Osteocyte (in vitro differentiated cells): ENCODE results near the gene CLECL1. TPM values are rescaled to one million over a fixed set of nuclear protein-coding genes. Genes with fewer than 3 reads are reported as not detected.
"Not testable (repeated sequence)": the region's sequence is repeated elsewhere in the genome, so short reads cannot be mapped to it uniquely, and the experiment has no call there.

Source experiments
- DNase-seq: peaks from one replicate; pipeline ENCODE4 v3.0.0; 2021; ENCODE audit warnings: mixed read lengths; ENCODE audit not compliant: unreplicated experiment; ENCODE audit errors: extremely low spot score
- H3K27ac Mint-ChIP-seq: one replicate; pipeline ENCODE4 v1.8.0; 2021; ENCODE audit warnings: mild to moderate bottlenecking, mixed read lengths; ENCODE audit not compliant: unreplicated experiment
- H3K27me3 Mint-ChIP-seq: one replicate; pipeline ENCODE4 v1.8.0; 2021; ENCODE audit warnings: mixed read lengths; ENCODE audit not compliant: unreplicated experiment
- H3K36me3 Mint-ChIP-seq: one replicate; pipeline ENCODE4 v1.8.0; 2021; ENCODE audit warnings: mixed read lengths; ENCODE audit not compliant: unreplicated experiment
- H3K4me1 Mint-ChIP-seq: one replicate; pipeline ENCODE4 v1.8.0; 2021; ENCODE audit warnings: mixed read lengths; ENCODE audit not compliant: unreplicated experiment
- H3K4me3 Mint-ChIP-seq: one replicate; pipeline ENCODE4 v1.8.0; 2021; ENCODE audit warnings: mild to moderate bottlenecking, moderate library complexity, mixed read lengths; ENCODE audit not compliant: unreplicated experiment
- H3K9me3 Mint-ChIP-seq: one replicate; pipeline ENCODE4 v1.8.0; 2021; ENCODE audit warnings: mixed read lengths; ENCODE audit not compliant: unreplicated experiment
- total RNA-seq: library from RNA; stranded (reverse); gene quantifications from 2 replicates; pipeline ENCODE4 v1.2.1, GENCODE V29; 2021
- TF ChIP-seq, protein P1 (sequence below): fragments of 200-600 bp; sonication (generic); IDR thresholded peaks from 2 replicates; pipeline ENCODE4 v1.5.0; 2021; ENCODE audit warnings: antibody characterized with exemption, mild to moderate bottlenecking, moderate library complexity

CLECL1 gene
- total RNA-seq, 1 donor from 2014 or later, result not detected

DNA sequence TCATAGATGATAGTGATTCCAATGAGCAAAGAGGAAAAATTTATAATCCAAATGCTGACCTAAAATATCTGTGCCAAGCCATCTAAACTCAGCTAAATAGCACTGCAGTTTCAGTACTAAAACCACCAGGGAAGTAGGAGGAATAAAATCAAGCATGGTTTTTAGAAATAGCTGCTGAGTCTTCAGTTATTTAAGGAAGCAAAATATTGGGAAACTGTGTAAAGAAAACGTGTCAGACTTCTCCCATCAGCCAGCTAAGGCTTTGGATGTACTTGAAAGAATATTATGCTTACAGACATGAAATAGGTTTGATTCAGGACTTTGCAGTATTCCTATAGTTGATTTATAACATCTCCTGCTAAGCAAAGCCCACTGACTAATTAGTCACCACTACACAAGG is 38.7 kb downstream of the CLECL1 start:
- Mint-ChIP-seq H3K4me1 (no peaks in the 10 kb centered on the region), H3K36me3 (peaks cover 48% of the 10 kb centered on the region), H3K27me3 (no peaks in the 10 kb centered on the region), H3K27ac (no peak overlapping the region), H3K9me3 (peaks cover 29% of the 10 kb centered on the region), H3K4me3 (no peak overlapping the region)
- no peak for DNase-seq
- TF ChIP-seq, protein P1, sequence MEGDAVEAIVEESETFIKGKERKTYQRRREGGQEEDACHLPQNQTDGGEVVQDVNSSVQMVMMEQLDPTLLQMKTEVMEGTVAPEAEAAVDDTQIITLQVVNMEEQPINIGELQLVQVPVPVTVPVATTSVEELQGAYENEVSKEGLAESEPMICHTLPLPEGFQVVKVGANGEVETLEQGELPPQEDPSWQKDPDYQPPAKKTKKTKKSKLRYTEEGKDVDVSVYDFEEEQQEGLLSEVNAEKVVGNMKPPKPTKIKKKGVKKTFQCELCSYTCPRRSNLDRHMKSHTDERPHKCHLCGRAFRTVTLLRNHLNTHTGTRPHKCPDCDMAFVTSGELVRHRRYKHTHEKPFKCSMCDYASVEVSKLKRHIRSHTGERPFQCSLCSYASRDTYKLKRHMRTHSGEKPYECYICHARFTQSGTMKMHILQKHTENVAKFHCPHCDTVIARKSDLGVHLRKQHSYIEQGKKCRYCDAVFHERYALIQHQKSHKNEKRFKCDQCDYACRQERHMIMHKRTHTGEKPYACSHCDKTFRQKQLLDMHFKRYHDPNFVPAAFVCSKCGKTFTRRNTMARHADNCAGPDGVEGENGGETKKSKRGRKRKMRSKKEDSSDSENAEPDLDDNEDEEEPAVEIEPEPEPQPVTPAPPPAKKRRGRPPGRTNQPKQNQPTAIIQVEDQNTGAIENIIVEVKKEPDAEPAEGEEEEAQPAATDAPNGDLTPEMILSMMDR, result no peak

DNA sequence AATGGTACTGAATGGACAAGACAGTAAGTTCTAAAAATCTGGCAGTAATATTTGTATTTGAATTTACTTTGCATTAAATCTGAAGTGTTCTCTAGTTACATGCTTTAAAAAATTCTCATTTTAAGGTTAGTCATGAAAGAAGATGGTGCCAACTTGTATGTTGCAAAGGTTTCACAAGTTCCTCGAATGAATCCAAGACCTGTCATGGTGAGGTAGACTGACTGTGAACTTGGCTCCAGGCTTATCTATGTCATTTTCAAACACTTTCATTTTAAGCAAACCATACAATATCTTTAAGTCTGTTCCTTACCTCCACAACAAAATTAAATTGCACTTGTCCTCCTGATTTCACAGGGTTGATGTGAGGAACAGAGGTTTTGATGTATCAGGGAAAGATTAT is 40.0 kb downstream of the CLECL1 start:
- H3K36me3 Mint-ChIP-seq, result peaks cover 56% of the 10 kb centered on the region
- DNase-seq, result no peak
- no peak overlapping the region for H3K4me3 Mint-ChIP-seq
- H3K27me3 Mint-ChIP-seq, result no peaks in the 10 kb centered on the region
- no peak overlapping the region for H3K27ac Mint-ChIP-seq
- H3K9me3 Mint-ChIP-seq, result peaks cover 20% of the 10 kb centered on the region
- no peaks in the 10 kb centered on the region for H3K4me1 Mint-ChIP-seq
- TF ChIP-seq, protein P1, result no peak

DNA sequence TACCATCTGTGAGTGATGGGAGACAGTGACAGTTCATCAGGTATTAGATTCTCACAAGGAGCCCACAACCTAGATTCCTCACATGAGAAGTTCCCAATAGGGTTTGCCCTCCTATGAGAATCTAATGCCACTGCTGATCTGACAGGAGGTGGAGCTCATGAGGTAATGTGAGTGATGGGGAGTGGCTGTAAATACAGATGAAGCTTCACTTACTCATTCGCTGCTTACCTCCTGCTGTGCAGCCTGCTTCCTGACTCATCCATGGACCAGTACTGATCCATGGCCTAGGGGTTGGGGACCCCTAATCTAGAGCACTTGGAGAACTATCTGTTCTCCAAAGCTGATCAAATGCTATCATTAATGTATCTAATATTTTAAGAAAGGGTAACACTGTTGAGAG is 45.7 kb downstream of the CLECL1 start:
- Mint-ChIP-seq H3K27me3 (no peaks in the 10 kb centered on the region), H3K4me3 (no peak overlapping the region), H3K9me3 (peaks cover 20% of the 10 kb centered on the region), H3K4me1 (no peaks in the 10 kb centered on the region), H3K36me3 (peaks cover 50% of the 10 kb centered on the region), H3K27ac (no peak overlapping the region)
- TF ChIP-seq, protein P1, result no peak
- DNase-seq, result no peak

DNA sequence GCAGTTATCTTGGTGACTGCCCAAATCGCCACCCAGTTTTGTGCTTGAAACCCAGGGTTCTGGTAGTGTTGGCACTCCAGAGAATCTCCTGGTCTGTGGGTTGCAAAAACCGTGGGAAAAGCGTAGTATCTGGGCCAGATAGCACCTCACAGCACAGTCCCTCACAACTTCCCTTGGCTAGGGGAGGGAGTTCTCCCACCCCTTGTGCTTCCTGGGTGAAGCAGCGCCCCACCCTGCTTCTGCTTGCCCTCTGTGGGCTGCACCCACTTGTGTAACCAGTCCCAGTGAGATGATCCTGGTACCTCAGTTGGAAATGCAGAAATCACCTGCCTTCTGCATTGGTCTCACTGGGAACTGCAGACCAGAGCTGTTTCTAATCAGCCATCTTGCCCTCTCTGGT is 47.0 kb downstream of the CLECL1 start:
- H3K4me1 Mint-ChIP-seq, result no peaks in the 10 kb centered on the region
- no peak overlapping the region for H3K27ac Mint-ChIP-seq
- peaks cover 20% of the 10 kb centered on the region for H3K9me3 Mint-ChIP-seq
- peaks cover 52% of the 10 kb centered on the region for H3K36me3 Mint-ChIP-seq
- no peaks in the 10 kb centered on the region for H3K27me3 Mint-ChIP-seq
- TF ChIP-seq, protein P1, result no peak
- no peak overlapping the region for H3K4me3 Mint-ChIP-seq
- no peak for DNase-seq

DNA sequence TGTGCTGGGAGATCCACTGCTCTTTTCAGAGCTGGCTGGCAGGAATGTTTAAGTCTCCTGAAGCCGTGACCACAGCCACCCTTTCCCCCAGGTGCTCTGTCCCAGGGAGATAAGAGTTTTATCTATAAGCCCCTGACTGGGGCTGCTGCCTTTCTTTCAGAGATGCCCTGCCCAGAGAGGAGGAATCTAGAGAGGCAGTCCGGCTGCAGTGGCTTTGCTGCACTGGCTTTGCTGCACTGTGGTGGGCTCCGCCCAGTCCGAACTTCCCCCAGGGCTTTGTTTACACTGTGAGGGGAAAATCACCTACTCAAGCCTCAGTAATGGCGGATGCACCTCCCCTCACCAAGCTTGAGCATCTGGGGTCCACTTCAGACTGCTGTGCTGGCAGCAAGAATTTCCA is 47.5 kb downstream of the CLECL1 start:
- H3K4me1 Mint-ChIP-seq, H3K4me3 Mint-ChIP-seq, DNase-seq, H3K27ac Mint-ChIP-seq, H3K27me3 Mint-ChIP-seq: not testable (repeated sequence)
- Mint-ChIP-seq H3K9me3 (peaks cover 20% of the 10 kb centered on the region), H3K36me3 (peaks cover 53% of the 10 kb centered on the region)

DNA sequence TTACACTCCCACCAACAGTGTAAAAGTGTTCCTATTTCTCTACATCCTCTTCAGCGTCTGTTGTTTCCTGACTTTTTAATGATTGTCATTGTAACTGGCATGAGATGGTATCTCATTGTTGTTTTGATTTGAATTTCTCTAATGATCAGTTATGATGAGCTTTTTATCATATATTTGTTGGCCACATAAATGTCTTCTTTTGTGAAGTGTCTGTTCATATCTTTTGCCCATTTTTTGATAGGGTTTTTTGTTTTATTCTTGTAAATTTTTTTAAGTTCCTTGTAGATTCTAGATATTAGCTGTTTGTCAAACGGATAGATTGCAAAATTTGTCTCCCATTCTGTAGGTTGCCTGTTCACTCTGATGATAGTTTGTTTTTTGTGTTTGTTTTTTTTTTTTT is 49.9 kb downstream of the CLECL1 start:
- Mint-ChIP-seq H3K9me3 (peaks cover 14% of the 10 kb centered on the region), H3K36me3 (peaks cover 42% of the 10 kb centered on the region)
- not testable (repeated sequence) for H3K27me3 Mint-ChIP-seq, H3K4me1 Mint-ChIP-seq, H3K27ac Mint-ChIP-seq, H3K4me3 Mint-ChIP-seq, DNase-seq

DNA sequence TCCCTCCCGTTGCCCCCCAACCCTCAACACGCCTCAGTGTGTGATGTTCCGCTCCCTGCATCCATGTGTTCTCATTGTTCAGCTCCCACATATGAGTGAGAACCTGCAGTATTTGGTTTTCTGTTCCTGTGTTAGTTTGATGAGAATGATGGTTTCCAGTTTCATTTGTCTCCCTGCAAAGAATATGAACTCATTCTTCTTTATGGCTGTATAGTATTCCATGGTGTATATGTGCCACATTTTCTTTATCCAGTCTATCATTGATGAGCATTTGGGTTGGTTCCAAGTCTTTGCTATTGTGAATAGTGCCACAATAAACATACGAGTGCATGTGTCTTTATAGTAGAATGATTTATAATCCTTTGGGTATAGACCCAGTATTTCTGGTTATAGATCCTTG is 50.4 kb downstream of the CLECL1 start:
- H3K27me3 Mint-ChIP-seq, H3K4me3 Mint-ChIP-seq, H3K4me1 Mint-ChIP-seq, H3K27ac Mint-ChIP-seq, DNase-seq: not testable (repeated sequence)
- Mint-ChIP-seq H3K9me3 (peaks cover 14% of the 10 kb centered on the region), H3K36me3 (peaks cover 41% of the 10 kb centered on the region)
